K562 (cell line): ENCODE results near the gene MCCD1. TPM values are rescaled to one million over a fixed set of nuclear protein-coding genes. Genes with fewer than 3 reads are reported as not detected.

ENCODE experiments used
- ATF3 ChIP-seq, 2 experiments: fragments of 450-650 bp in 1 of 2; sonication (generic) in 1 of 2; formaldehyde crosslinking in 1 of 2; IDR thresholded peaks in 1 of 2; conservative IDR thresholded peaks in 1 of 2; 2 replicates each; pipeline versions ENCODE4 v1.6.1 to v1.8.1; 2016 to 2023; ENCODE audit warnings: mild to moderate bottlenecking in 2 of 2, moderate library complexity in 2 of 2, inconsistent platforms in 1 of 2, missing genetic modification reagents in 1 of 2
- BRF2 ChIP-seq: IDR thresholded peaks from 3 replicates; pipeline ENCODE4 v1.6.1; 2011; ENCODE audit warnings: borderline replicate concordance, mild to moderate bottlenecking; ENCODE audit not compliant: insufficient read length, insufficient read depth
- CEBPB ChIP-seq: fragments of 450-650 bp; IDR thresholded peaks from 2 replicates; pipeline ENCODE4 v1.6.1; 2016; ENCODE audit warnings: missing genetic modification characterization, missing compliant biosample characterization
- E2F8 ChIP-seq: fragments of 450-650 bp; IDR thresholded peaks from 2 replicates; pipeline ENCODE4 v1.7.1; 2018; ENCODE audit warnings: mild to moderate bottlenecking, low read depth; ENCODE audit not compliant: partially characterized antibody
- EP300 ChIP-seq: IDR thresholded peaks from 2 replicates; pipeline ENCODE4 v1.6.1; 2012; ENCODE audit warnings: low read length, improper control_type of control experiment
- GABPB1 ChIP-seq: sonication (generic); formaldehyde crosslinking; IDR thresholded peaks from 2 replicates; pipeline ENCODE4 v1.8.0; 2022; ENCODE audit warnings: mild to moderate bottlenecking, missing genetic modification reagents
- GTF2F1 ChIP-seq: IDR thresholded peaks from 2 replicates; pipeline ENCODE4 v1.6.1; 2011; ENCODE audit warnings: low read depth, low read length, improper control_type of control experiment
- HBP1 ChIP-seq: fragments of 450-650 bp; formaldehyde crosslinking; IDR thresholded peaks from 2 replicates; pipeline ENCODE4 v1.4.0; 2022; ENCODE audit warnings: missing genetic modification characterization
- HES1 ChIP-seq: fragments of 450-650 bp; IDR thresholded peaks from 2 replicates; pipeline ENCODE4 v1.6.1; 2016; ENCODE audit warnings: low read depth, mild to moderate bottlenecking, moderate library complexity
- VEZF1 ChIP-seq: fragments of 200-800 bp; sonication (Bioruptor generic); IDR thresholded peaks from 2 replicates; pipeline ENCODE4 v1.6.1; 2017; ENCODE audit warnings: missing genetic modification characterization, missing compliant biosample characterization
- ZBTB33 ChIP-seq: sonication (generic); formaldehyde crosslinking; IDR thresholded peaks from 2 replicates; pipeline ENCODE4 v1.8.1; 2023; ENCODE audit warnings: mild to moderate bottlenecking, missing genetic modification reagents
- ZBTB7A ChIP-seq: IDR thresholded peaks from 2 replicates; pipeline ENCODE4 v1.6.1; 2011; ENCODE audit warnings: low read depth, mild to moderate bottlenecking, low read length, moderate library complexity, borderline replicate concordance; ENCODE audit not compliant: control insufficient read depth
- ZNF408 ChIP-seq: fragments of 250-450 bp; sonication (Bioruptor Pico); IDR thresholded peaks from 2 replicates; pipeline ENCODE4 v1.4.0; 2020; ENCODE audit warnings: low read depth, mild to moderate bottlenecking, moderate library complexity
- ZNF41 ChIP-seq: fragments of 250-450 bp; sonication (Bioruptor Pico); conservative IDR thresholded peaks from 2 replicates; pipeline ENCODE4 v1.4.0; 2020; ENCODE audit warnings: mild to moderate bottlenecking
- ZNF644 ChIP-seq: fragments of 200-800 bp; sonication (Bioruptor generic); IDR thresholded peaks from 2 replicates; pipeline ENCODE4 v1.6.1; 2016; ENCODE audit warnings: low read depth, missing genetic modification characterization, missing compliant biosample characterization
- ZNF668 ChIP-seq: fragments of 250-450 bp; sonication (Bioruptor Pico); IDR thresholded peaks from 2 replicates; pipeline ENCODE4 v1.8.0; 2022; ENCODE audit warnings: mild to moderate bottlenecking, inconsistent platforms
- polyA plus RNA-seq, 8 experiments: library from polyadenylated mRNA; depleted of rRNA in 4 of 8; stranded (reverse) in 5 of 8; unstranded in 3 of 8; fragments of >200 nt; fragmentation: Nextera tagmentation in 2 of 8; fragmentation: Illumina TruSeq in 1 of 8; extraction: Ambion mirVana in 2 of 8; extraction: Trizol in 1 of 8; gene quantifications; 2 replicates each; pipeline versions ENCODE4 v1.2.1 to v1.2.3, GENCODE V29; 2011 to 2014; ENCODE audit warnings: inconsistent platforms in 1 of 8, missing spikeins in 1 of 8
- total RNA-seq, 7 experiments: library from RNA; depleted of rRNA in 6 of 7; stranded (reverse); fragments of >200 nt in 6 of 7; fragmentation: Illumina TruSeq in 2 of 7; extraction: Trizol in 2 of 7; gene quantifications; 2 replicates each; pipeline versions ENCODE4 v1.2.1 to v1.2.3, GENCODE V29; 2011 to 2021; ENCODE audit warnings: low replicate concordance in 1 of 7

The MCCD1 gene
- total and polyA plus RNA-seq, 9 of the 15 experiments (the other 6 are each of a cell fraction or from before 2014, with no cell fraction given), result not detected

- no peak for TF ChIP-seq EP300
- no peak for TF ChIP-seq ZBTB33
- no peak for TF ChIP-seq GTF2F1
- TF ChIP-seq ATF3 (IDR thresholded peaks at IDR 0.05), result no peak
- TF ChIP-seq ATF3 (CRISPR knock-in tag; conservative IDR thresholded peaks at IDR 0.05), result no peak
- TF ChIP-seq HBP1, result no peak
- TF ChIP-seq ZNF41, result no peak
- TF ChIP-seq E2F8, result no peak
- TF ChIP-seq ZNF668 (CRISPR knock-in tag), result 0 out of 2 replicates have a peak, but pooled peaks have one; percentile 31
- TF ChIP-seq ZNF408 (CRISPR knock-in tag), result no peak
- TF ChIP-seq ZBTB7A, result no peak
- TF ChIP-seq HES1, result no peak
- TF ChIP-seq BRF2, result no peak
- TF ChIP-seq VEZF1 (CRISPR knock-in tag), result peak; percentile 37; the same call in 1 of the 2 replicates
- TF ChIP-seq GABPB1 (CRISPR knock-in tag), result no peak
- TF ChIP-seq ZNF644 (tag), result 0 out of 2 replicates have a peak, but pooled peaks have one; percentile 50
- TF ChIP-seq CEBPB (tag), result peak; percentile 92
Observed at GRCh38 chr6:31541059-31541657, 12.4 kb downstream of the MCCD1 start (continued).
